Esophagus muscularis mucosa (tissue), 4 donors: ENCODE results near the gene CAPN9.

Experiments used
- EP300 ChIP-seq: sonication (generic); formaldehyde crosslinking; IDR thresholded peaks from one replicate; pipeline ENCODE4 v1.6.1; 2017; ENCODE audit warnings: antibody characterized with exemption
- POLR2A ChIP-seq: fragments of 450-650 bp; IDR thresholded peaks from one replicate; pipeline ENCODE4 v1.6.1; 2017; ENCODE audit warnings: antibody characterized with exemption, moderate library complexity, mild to moderate bottlenecking, low read depth
- TF ChIP-seq, protein P1 (sequence below), 3 experiments: fragments of 200-600 bp in 2 of 3; fragments of 450-650 bp in 1 of 3; sonication (generic) in 2 of 3; IDR thresholded peaks; one replicate each; pipeline ENCODE4 v1.5.1; 2017 to 2019; ENCODE audit warnings: antibody characterized with exemption in 3 of 3, mild to moderate bottlenecking in 2 of 3, moderate library complexity in 1 of 3

GRCh38 chr1:230823931-230824381 is 76.8 kb downstream of the CAPN9 start:
- TF ChIP-seq, protein P1, sequence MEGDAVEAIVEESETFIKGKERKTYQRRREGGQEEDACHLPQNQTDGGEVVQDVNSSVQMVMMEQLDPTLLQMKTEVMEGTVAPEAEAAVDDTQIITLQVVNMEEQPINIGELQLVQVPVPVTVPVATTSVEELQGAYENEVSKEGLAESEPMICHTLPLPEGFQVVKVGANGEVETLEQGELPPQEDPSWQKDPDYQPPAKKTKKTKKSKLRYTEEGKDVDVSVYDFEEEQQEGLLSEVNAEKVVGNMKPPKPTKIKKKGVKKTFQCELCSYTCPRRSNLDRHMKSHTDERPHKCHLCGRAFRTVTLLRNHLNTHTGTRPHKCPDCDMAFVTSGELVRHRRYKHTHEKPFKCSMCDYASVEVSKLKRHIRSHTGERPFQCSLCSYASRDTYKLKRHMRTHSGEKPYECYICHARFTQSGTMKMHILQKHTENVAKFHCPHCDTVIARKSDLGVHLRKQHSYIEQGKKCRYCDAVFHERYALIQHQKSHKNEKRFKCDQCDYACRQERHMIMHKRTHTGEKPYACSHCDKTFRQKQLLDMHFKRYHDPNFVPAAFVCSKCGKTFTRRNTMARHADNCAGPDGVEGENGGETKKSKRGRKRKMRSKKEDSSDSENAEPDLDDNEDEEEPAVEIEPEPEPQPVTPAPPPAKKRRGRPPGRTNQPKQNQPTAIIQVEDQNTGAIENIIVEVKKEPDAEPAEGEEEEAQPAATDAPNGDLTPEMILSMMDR (IDR thresholded peaks at IDR 0.05) = no peak
- TF ChIP-seq EP300 (no peak), POLR2A (no peak)
